ENCODE data around the gene MYMX. TPM values are rescaled to one million over a fixed set of nuclear protein-coding genes. Genes with fewer than 3 reads are reported as not detected.

Gene MYMX
- total and polyA plus RNA-seq, 2 of the 4 experiments (the other 2 are of a cell fraction): not detected

DNA sequence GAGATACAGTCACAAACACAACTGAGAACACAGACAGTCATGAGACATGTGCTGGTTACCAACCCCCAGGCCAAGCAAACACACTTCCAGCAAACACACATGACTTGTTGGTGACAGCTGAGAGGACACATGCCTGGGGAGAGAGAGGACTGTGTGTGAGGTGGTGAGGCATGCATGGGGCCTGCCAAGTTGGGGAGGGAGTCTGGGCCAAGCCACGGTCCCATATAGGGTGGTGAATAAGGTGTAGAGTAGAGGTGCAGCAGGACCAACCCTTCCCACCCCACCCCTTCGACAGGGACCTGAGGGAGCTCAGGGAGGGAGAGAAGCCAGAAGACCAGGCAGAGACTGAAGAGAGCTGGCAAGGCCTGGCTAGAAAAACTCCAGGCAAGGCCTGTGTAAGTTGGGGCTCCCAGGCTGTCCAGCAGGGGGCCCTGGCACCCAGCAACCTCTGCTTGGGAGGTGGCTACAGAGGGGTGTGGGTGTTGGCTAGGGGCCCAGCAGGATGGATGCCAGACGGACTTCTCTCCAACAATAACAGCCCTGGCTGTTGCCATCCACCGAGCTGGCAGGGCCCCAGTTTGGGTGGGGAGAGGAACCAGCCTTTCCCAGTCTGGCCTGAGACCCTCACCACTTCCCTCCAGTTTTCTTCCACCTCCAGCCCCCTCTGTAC is 4.7 kb downstream of the MYMX start:
- H3K23ac ChIP-seq (ENCODE audit: low read depth, low read length): no peak overlapping the region
- no peak overlapping the region for H3K4me2 ChIP-seq (ENCODE audit: low read depth, low read length)
- ChIA-PET POLR2A (ENCODE audit: unreplicated experiment) (interaction anchor here (0.6 kb wide), 1 partner anchor 171 kb away, joined by 6 read pairs; no protein-coding TSS in a partner anchor), CTCF (interaction anchor here (1.2 to 4.1 kb wide), 2 partner anchors 13 to 25 kb away, joined by 3 to 20 read pairs; no protein-coding TSS in a partner anchor)
- no peak overlapping the region for H4K5ac ChIP-seq (ENCODE audit: low read depth, low read length)
- no peaks in the 10 kb centered on the region for H3K9me3 ChIP-seq (ENCODE audit: control insufficient read depth, insufficient read depth, low read length)
- H3K4me3 ChIP-seq (ENCODE audit: insufficient read depth, low read depth, low read length): no peak overlapping the region
- DNase-seq (peak; percentile 62), ATAC-seq (ENCODE audit: low read depth) (peak; percentile 55)
- peaks cover 7% of the 10 kb centered on the region; the same call in 1 of the 2 replicates for H3K27me3 ChIP-seq (ENCODE audit: control insufficient read depth, insufficient read depth, low read length)
- H2AK9ac ChIP-seq (replicated peaks; ENCODE audit: low read depth, low read length, poor library complexity): peak overlapping the region; percentile 44
- no CpG with 5 or more reads among the region's 4 CpGs for WGBS, 2 experiments (ENCODE audit: extremely low coverage in 2 of 2, insufficient read length in 1 of 2)
- peak overlapping the region; percentile 77 for H2AFZ ChIP-seq (replicated peaks; ENCODE audit: low read length, poor library complexity)
- intact Hi-C loops (cut with micrococcal nuclease): no loop called here
- H4K8ac ChIP-seq (ENCODE audit: low read depth in 2 of 2, low read length in 2 of 2): peak overlapping the region in 1 of 2 experiments; percentile 26; a peak in 1 of 4 replicates
- no peak overlapping the region for H2BK15ac ChIP-seq (ENCODE audit: low read depth, low read length)
- H3K27ac ChIP-seq (ENCODE audit: insufficient read depth, low read length): no peak overlapping the region
- no peak overlapping the region for H3K9ac ChIP-seq (ENCODE audit: low read depth, low read length)
- no peak overlapping the region; the same call in 1 of the 2 replicates for H4K91ac ChIP-seq (ENCODE audit: insufficient read depth, low read depth, low read length)
- in situ Hi-C loops (cut with MboI; ENCODE audit: low sequenced_read_pairs): no loop called here
- H3K36me3 ChIP-seq (ENCODE audit: control insufficient read depth, insufficient read depth, low read length): no peaks in the 10 kb centered on the region
- H2BK120ac ChIP-seq (ENCODE audit: low read depth, low read length): no peak overlapping the region
- BruUV-seq (replicated peaks): no TSS peak
- H3K79me1 ChIP-seq (ENCODE audit: low read depth in 1 of 2, low read length in 2 of 2): peaks cover 0 to 8% of the 10 kb centered on the region in 2 experiments; a peak in 1 of 4 replicates
- H3K4me1 ChIP-seq (ENCODE audit: control insufficient read depth, insufficient read depth, low read length): peaks cover 16% of the 10 kb centered on the region
- H2AK5ac ChIP-seq (ENCODE audit: low read depth, low read length): peak overlapping the region; percentile 70; the same call in 1 of the 2 replicates
- H2BK20ac ChIP-seq (ENCODE audit: low read depth, low read length): no peak overlapping the region
- H3K9me1 ChIP-seq (ENCODE audit: insufficient read depth, low read length): peaks cover 4% of the 10 kb centered on the region; the same call in 1 of the 2 replicates
- no peak overlapping the region for H3K18ac ChIP-seq (ENCODE audit: low read depth, low read length)
- H3K14ac ChIP-seq (replicated peaks; ENCODE audit: low read depth, low read length): peak overlapping the region; percentile 58; the same call in 1 of the 2 replicates
- dilution Hi-C loops (cut with HindIII; ENCODE audit: low sequenced_read_pairs, unreplicated experiment): no loop called here
- H2BK5ac ChIP-seq (ENCODE audit: low read depth, low read length, poor library complexity, severe bottlenecking): no peak overlapping the region
- H4K20me1 ChIP-seq (ENCODE audit: insufficient read depth, low read length): no peaks in the 10 kb centered on the region
- H3K4ac ChIP-seq (ENCODE audit: low read depth, low read length): peak overlapping the region; percentile 55; the same call in 1 of the 2 replicates
- H3K56ac ChIP-seq (ENCODE audit: extremely low read depth, insufficient read depth, low read length): no peak overlapping the region
- TF ChIP-seq, protein P1, sequence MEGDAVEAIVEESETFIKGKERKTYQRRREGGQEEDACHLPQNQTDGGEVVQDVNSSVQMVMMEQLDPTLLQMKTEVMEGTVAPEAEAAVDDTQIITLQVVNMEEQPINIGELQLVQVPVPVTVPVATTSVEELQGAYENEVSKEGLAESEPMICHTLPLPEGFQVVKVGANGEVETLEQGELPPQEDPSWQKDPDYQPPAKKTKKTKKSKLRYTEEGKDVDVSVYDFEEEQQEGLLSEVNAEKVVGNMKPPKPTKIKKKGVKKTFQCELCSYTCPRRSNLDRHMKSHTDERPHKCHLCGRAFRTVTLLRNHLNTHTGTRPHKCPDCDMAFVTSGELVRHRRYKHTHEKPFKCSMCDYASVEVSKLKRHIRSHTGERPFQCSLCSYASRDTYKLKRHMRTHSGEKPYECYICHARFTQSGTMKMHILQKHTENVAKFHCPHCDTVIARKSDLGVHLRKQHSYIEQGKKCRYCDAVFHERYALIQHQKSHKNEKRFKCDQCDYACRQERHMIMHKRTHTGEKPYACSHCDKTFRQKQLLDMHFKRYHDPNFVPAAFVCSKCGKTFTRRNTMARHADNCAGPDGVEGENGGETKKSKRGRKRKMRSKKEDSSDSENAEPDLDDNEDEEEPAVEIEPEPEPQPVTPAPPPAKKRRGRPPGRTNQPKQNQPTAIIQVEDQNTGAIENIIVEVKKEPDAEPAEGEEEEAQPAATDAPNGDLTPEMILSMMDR (conservative IDR thresholded peaks at IDR 0.05; ENCODE audit: low read depth, low read length): peak; percentile 72
- no peak for TF ChIP-seq NFE2L2 (IDR thresholded peaks at IDR 0.05; ENCODE audit: low read depth, low read length)
- TF ChIP-seq, protein P2, sequence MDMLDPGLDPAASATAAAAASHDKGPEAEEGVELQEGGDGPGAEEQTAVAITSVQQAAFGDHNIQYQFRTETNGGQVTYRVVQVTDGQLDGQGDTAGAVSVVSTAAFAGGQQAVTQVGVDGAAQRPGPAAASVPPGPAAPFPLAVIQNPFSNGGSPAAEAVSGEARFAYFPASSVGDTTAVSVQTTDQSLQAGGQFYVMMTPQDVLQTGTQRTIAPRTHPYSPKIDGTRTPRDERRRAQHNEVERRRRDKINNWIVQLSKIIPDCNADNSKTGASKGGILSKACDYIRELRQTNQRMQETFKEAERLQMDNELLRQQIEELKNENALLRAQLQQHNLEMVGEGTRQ (IDR thresholded peaks at IDR 0.05; ENCODE audit: low read depth, low read length): no peak
- peak; percentile 14; the same call in 1 of the 2 replicates for TF ChIP-seq MXI1 (IDR thresholded peaks at IDR 0.05; ENCODE audit: borderline replicate concordance, low read depth, low read length)
- peak; percentile 59; the same call in 1 of the 2 replicates for TF ChIP-seq MAZ (IDR thresholded peaks at IDR 0.05; ENCODE audit: borderline replicate concordance, low read depth, low read length)
- TF ChIP-seq FOS (IDR thresholded peaks at IDR 0.05; ENCODE audit: low read depth, low read length): no peak
- TF ChIP-seq, protein P3, sequence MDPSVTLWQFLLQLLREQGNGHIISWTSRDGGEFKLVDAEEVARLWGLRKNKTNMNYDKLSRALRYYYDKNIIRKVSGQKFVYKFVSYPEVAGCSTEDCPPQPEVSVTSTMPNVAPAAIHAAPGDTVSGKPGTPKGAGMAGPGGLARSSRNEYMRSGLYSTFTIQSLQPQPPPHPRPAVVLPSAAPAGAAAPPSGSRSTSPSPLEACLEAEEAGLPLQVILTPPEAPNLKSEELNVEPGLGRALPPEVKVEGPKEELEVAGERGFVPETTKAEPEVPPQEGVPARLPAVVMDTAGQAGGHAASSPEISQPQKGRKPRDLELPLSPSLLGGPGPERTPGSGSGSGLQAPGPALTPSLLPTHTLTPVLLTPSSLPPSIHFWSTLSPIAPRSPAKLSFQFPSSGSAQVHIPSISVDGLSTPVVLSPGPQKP (IDR thresholded peaks at IDR 0.05; ENCODE audit: borderline replicate concordance, low read depth, low read length): no peak
- peak; percentile 33; the same call in 1 of the 2 replicates for TF ChIP-seq SMC3 (IDR thresholded peaks at IDR 0.05; ENCODE audit: low read depth, low read length)
- no peak for TF ChIP-seq RFX5 (IDR thresholded peaks at IDR 0.05; ENCODE audit: low read depth, low read length)
- TF ChIP-seq CHD1 (IDR thresholded peaks at IDR 0.05; ENCODE audit: low read depth, low read length): no peak
- TF ChIP-seq POLR2A (IDR thresholded peaks at IDR 0.05; ENCODE audit: low read depth, low read length): no peak
- peak; percentile 47 for TF ChIP-seq RAD21 (IDR thresholded peaks at IDR 0.05; ENCODE audit: low read length)
- TF ChIP-seq MAFK (IDR thresholded peaks at IDR 0.05; ENCODE audit: low read depth, low read length): no peak
- TF ChIP-seq CEBPB (IDR thresholded peaks at IDR 0.05; ENCODE audit: low read depth, low read length): no peak

Data from IMR-90 (cell line).